ENCODE measurements around the gene SCAPER.

DNA sequence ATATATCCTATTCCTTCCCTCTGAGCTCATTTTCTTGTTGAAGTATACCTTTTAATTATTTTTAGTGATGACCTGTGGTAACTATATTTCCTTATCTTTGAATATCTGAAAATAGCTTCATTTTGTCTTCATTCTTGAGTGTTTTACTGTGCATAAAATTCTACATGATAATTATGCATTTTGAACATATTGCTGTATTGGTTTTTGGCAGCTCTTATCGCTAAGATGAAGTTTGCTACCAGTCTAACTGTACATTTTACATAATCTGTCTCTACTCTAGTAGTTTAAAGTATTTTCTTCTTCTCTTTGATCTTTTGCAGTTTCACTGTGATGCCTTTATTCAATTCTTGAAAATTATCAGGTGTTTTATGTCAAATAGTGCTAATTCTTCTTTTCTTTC is 379.0 kb downstream of the SCAPER start:
- TF ChIP-seq, protein P1, sequence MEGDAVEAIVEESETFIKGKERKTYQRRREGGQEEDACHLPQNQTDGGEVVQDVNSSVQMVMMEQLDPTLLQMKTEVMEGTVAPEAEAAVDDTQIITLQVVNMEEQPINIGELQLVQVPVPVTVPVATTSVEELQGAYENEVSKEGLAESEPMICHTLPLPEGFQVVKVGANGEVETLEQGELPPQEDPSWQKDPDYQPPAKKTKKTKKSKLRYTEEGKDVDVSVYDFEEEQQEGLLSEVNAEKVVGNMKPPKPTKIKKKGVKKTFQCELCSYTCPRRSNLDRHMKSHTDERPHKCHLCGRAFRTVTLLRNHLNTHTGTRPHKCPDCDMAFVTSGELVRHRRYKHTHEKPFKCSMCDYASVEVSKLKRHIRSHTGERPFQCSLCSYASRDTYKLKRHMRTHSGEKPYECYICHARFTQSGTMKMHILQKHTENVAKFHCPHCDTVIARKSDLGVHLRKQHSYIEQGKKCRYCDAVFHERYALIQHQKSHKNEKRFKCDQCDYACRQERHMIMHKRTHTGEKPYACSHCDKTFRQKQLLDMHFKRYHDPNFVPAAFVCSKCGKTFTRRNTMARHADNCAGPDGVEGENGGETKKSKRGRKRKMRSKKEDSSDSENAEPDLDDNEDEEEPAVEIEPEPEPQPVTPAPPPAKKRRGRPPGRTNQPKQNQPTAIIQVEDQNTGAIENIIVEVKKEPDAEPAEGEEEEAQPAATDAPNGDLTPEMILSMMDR (IDR thresholded peaks at IDR 0.05) = no peak
- no peak for TF ChIP-seq POLR2A (IDR thresholded peaks at IDR 0.05)
